Testis (tissue), 2 donors: ENCODE measurements around the gene YTHDF1.

Experiments
- CTCF ChIP-seq, 3 experiments: fragments of 450-650 bp in 2 of 3; fragments of 200-600 bp in 1 of 3; sonication (generic) in 1 of 3; IDR thresholded peaks; one replicate each; pipeline ENCODE4 v1.5.1; 2016 to 2019; ENCODE audit warnings: antibody characterized with exemption in 3 of 3, mild to moderate bottlenecking in 2 of 3, moderate library complexity in 1 of 3
- POLR2A ChIP-seq: fragments of 450-650 bp; IDR thresholded peaks from one replicate; pipeline ENCODE4 v1.6.1; 2017; ENCODE audit warnings: antibody characterized with exemption, mild to moderate bottlenecking, moderate library complexity

DNA sequence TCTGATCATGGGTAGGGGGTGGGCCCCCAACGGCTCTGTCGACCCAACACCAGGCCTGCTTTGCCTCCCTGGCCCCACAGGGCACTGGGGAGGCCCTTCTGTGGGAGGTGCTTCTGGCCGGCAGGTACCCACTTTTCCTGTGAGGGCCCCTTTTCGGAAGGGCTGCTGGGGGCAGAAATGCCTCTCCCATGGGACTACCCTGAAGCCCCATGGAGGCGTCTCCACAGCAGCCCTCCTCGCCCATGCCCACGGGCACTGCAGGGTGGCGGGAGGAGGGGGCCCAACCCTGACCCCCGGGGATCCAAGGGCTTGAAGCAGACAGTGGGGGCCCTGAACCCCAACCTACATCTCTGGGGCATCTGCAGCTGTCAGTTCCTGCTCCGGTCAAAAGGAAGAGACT lies 22.1 kb upstream of the YTHDF1 start:
- TF ChIP-seq CTCF (IDR thresholded peaks at IDR 0.05): no peak
- TF ChIP-seq POLR2A: no peak
